ENCODE results near the gene RUNX2. TPM values are rescaled to one million over a fixed set of nuclear protein-coding genes. Genes with fewer than 3 reads are reported as not detected.

The RUNX2 gene
- total RNA-seq, 4 donors from 2014 or later: 0.78 to 2.0 (median 0.94) TPM

- intact Hi-C loops (cut with DNase I; ENCODE audit: low total_unique reads) (no loop called here), in situ Hi-C loops (cut with MboI; ENCODE audit: low sequenced_read_pairs in 4 of 4) (no loop called here)
- Histone ChIP-seq H3K4me1 (no peaks in the 10 kb centered on the region), H3K36me3 (no peaks in the 10 kb centered on the region), H3K27me3 (no peaks in the 10 kb centered on the region), H3K27ac (no peak overlapping the region), H3K9me3 (peaks cover 0 to 5% (median 3%) of the 10 kb centered on the region in 3 donors), H3K4me3 (no peak overlapping the region)
- DNase-seq (no peak), ATAC-seq (peak; percentile 19 to 49)
- TF ChIP-seq, protein P1, sequence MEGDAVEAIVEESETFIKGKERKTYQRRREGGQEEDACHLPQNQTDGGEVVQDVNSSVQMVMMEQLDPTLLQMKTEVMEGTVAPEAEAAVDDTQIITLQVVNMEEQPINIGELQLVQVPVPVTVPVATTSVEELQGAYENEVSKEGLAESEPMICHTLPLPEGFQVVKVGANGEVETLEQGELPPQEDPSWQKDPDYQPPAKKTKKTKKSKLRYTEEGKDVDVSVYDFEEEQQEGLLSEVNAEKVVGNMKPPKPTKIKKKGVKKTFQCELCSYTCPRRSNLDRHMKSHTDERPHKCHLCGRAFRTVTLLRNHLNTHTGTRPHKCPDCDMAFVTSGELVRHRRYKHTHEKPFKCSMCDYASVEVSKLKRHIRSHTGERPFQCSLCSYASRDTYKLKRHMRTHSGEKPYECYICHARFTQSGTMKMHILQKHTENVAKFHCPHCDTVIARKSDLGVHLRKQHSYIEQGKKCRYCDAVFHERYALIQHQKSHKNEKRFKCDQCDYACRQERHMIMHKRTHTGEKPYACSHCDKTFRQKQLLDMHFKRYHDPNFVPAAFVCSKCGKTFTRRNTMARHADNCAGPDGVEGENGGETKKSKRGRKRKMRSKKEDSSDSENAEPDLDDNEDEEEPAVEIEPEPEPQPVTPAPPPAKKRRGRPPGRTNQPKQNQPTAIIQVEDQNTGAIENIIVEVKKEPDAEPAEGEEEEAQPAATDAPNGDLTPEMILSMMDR (IDR thresholded peaks at IDR 0.05 in 4 of 5, conservative IDR thresholded peaks at IDR 0.05 in 1 of 5): no peak
- no peak for TF ChIP-seq POLR2A (IDR thresholded peaks at IDR 0.05)
These were observed 349.5 kb downstream of the RUNX2 start for GRCh38 chr6:45677381-45678284.

DNA sequence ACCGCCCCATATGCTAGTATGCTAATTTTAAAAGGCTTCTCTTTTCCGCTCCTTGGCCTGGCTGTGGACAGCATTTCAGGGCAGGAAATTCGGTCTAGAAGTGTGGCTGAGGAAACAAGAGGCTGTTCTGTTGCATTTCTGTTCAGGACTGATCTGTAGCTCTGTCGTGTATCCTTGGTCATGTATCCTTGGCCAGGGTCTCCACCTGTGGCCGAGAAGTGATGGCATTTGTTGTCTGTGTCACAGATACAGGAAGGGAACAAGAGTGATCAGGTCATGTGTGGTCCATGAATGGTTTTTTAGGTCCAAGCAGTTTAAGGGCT is 350.1 kb downstream of the RUNX2 start:
- in situ Hi-C loops (cut with MboI; ENCODE audit: low sequenced_read_pairs in 4 of 4): no loop called here
- intact Hi-C loops (cut with DNase I; ENCODE audit: low total_unique reads): no loop called here
- no peak overlapping the region for H3K27ac ChIP-seq

GRCh38 chr6:45679163-45679562 is 351.0 kb downstream of the RUNX2 start:
- in situ Hi-C loops (cut with MboI; ENCODE audit: low sequenced_read_pairs in 4 of 4) (no loop called here), intact Hi-C loops (cut with DNase I; ENCODE audit: low total_unique reads) (no loop called here)
- H3K27me3 ChIP-seq: no peaks in the 10 kb centered on the region
- peaks cover 0 to 5% (median 3%) of the 10 kb centered on the region in 3 donors for H3K9me3 ChIP-seq
- no peaks in the 10 kb centered on the region for H3K36me3 ChIP-seq
- H3K27ac ChIP-seq: no peak overlapping the region
- DNase-seq: no peak
- H3K4me3 ChIP-seq: no peak overlapping the region
- TF ChIP-seq, protein P1 (IDR thresholded peaks at IDR 0.05 in 4 of 5, conservative IDR thresholded peaks at IDR 0.05 in 1 of 5): no peak
- TF ChIP-seq POLR2A (IDR thresholded peaks at IDR 0.05): no peak
- no peaks in the 10 kb centered on the region for H3K4me1 ChIP-seq
- ATAC-seq: no peak

More for the DNA sequence above, 350.1 kb downstream of the RUNX2 start:
- Histone ChIP-seq H3K4me1 (no peaks in the 10 kb centered on the region), H3K9me3 (peaks cover 0 to 5% (median 3%) of the 10 kb centered on the region in 3 donors), H3K4me3 (no peak overlapping the region), H3K36me3 (no peaks in the 10 kb centered on the region), H3K27me3 (no peaks in the 10 kb centered on the region)
- no peak for ATAC-seq
- DNase-seq: no peak
- TF ChIP-seq POLR2A (IDR thresholded peaks at IDR 0.05): no peak
- TF ChIP-seq, protein P1 (IDR thresholded peaks at IDR 0.05 in 4 of 5, conservative IDR thresholded peaks at IDR 0.05 in 1 of 5): no peak

DNA sequence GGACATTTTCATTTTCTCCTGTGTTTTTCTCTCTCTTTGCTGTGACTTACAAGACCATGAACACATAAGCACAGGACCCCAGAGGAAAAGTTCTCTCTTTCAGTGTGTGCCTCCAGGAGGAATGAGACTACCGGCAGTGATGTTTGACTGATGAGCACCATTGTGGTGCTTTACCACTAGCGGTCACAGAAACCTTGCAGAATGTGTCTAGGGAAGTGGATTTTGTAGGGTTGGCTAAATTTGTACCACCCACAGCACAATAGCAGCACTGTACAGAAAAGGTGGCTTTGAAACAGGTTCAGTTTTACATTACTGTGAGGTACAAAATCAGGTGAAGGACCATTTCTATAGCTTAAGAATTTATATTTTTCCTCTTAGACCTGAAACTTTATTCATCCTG is 351.5 kb downstream of the RUNX2 start:
- no peak for DNase-seq
- TF ChIP-seq, protein P1 (IDR thresholded peaks at IDR 0.05 in 4 of 5, conservative IDR thresholded peaks at IDR 0.05 in 1 of 5): no peak

More for the DNA sequence above, 351.5 kb downstream of the RUNX2 start:
- Histone ChIP-seq H3K9me3 (peaks cover 0 to 5% (median 3%) of the 10 kb centered on the region in 3 donors), H3K36me3 (no peaks in the 10 kb centered on the region), H3K27me3 (no peaks in the 10 kb centered on the region), H3K27ac (no peak overlapping the region), H3K4me1 (no peaks in the 10 kb centered on the region), H3K4me3 (no peak overlapping the region)
- in situ Hi-C loops (cut with MboI; ENCODE audit: low sequenced_read_pairs in 4 of 4) (no loop called here), intact Hi-C loops (cut with DNase I; ENCODE audit: low total_unique reads) (no loop called here)
- ATAC-seq: no peak

Measured in gastrocnemius medialis (tissue), 4 donors.